Hepatocyte (in vitro differentiated cells): ENCODE results near the gene MID1.

Experiments
- EZH2 ChIP-seq: fragments of 200-600 bp; sonication (generic); IDR thresholded peaks from 2 replicates; pipeline ENCODE4 v1.6.1; 2016; ENCODE audit warnings: antibody characterized with exemption, mild to moderate bottlenecking, borderline replicate concordance
- TF ChIP-seq, protein P1 (sequence below): fragments of 200-600 bp; sonication (generic); IDR thresholded peaks from 2 replicates; pipeline ENCODE4 v1.5.1; 2016; ENCODE audit warnings: antibody characterized with exemption, mild to moderate bottlenecking; ENCODE audit not compliant: poor library complexity

GRCh38 chrX:10470009-10470408 is 150.4 kb downstream of the MID1 start:
- TF ChIP-seq, protein P1, sequence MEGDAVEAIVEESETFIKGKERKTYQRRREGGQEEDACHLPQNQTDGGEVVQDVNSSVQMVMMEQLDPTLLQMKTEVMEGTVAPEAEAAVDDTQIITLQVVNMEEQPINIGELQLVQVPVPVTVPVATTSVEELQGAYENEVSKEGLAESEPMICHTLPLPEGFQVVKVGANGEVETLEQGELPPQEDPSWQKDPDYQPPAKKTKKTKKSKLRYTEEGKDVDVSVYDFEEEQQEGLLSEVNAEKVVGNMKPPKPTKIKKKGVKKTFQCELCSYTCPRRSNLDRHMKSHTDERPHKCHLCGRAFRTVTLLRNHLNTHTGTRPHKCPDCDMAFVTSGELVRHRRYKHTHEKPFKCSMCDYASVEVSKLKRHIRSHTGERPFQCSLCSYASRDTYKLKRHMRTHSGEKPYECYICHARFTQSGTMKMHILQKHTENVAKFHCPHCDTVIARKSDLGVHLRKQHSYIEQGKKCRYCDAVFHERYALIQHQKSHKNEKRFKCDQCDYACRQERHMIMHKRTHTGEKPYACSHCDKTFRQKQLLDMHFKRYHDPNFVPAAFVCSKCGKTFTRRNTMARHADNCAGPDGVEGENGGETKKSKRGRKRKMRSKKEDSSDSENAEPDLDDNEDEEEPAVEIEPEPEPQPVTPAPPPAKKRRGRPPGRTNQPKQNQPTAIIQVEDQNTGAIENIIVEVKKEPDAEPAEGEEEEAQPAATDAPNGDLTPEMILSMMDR, result no peak
- no peak for TF ChIP-seq EZH2
